ENCODE measurements around the gene MYLK. TPM values are rescaled to one million over a fixed set of nuclear protein-coding genes. Genes with fewer than 3 reads are reported as not detected.

MYLK gene

GRCh38 chr3:123561188-123561587 is 322.9 kb downstream of the MYLK start:
- Histone ChIP-seq H2AK5ac (ENCODE audit: low read length) (no peak overlapping the region), H2BK5ac (ENCODE audit: low read length) (no peak overlapping the region), H3K4me2 (ENCODE audit: low read length) (no peak overlapping the region), H3K4me3 (ENCODE audit: low read length) (no peak overlapping the region), H3K27me3 (ENCODE audit: insufficient read depth, low read length, poor library complexity) (no peaks in the 10 kb centered on the region), H3K23ac (ENCODE audit: low read length) (no peak overlapping the region), H3K36me3 (ENCODE audit: control insufficient read depth, insufficient read depth, low read length) (no peaks in the 10 kb centered on the region), H3K79me2 (ENCODE audit: control insufficient read depth, insufficient read depth, low read length) (no peaks in the 10 kb centered on the region), H3K4ac (ENCODE audit: low read depth, low read length) (no peak overlapping the region), H3K4me1 (ENCODE audit: control insufficient read depth, low read depth, low read length) (no peaks in the 10 kb centered on the region), H3K9ac (ENCODE audit: low read length) (no peak overlapping the region), H3K27ac (ENCODE audit: low read depth, low read length) (no peak overlapping the region), H3K56ac (ENCODE audit: low read length) (no peak overlapping the region), H4K5ac (ENCODE audit: low read length) (no peak overlapping the region), H3K79me1 (ENCODE audit: low read length) (no peaks in the 10 kb centered on the region), H2BK120ac (ENCODE audit: low read depth, low read length) (no peak overlapping the region), H3K18ac (ENCODE audit: low read length) (no peak overlapping the region), H4K8ac (ENCODE audit: low read depth, low read length) (no peak overlapping the region), H2BK15ac (replicated peaks; ENCODE audit: low read depth) (no peak overlapping the region)
- DNase-seq, result no peak
- no CpG with 5 or more reads among the region's 2 CpGs for WGBS (ENCODE audit: extremely low coverage, insufficient coverage, low lambda C conversion rate)

Small RNA genes within 50 kb of the gene (small RNA-seq; reads per million reads assigned to genes)
- not detected for gene RF00392 (ENCODE audit: insufficient read depth)
